A549 (cell line): ENCODE results near the gene GLT1D1. TPM values are rescaled to one million over a fixed set of nuclear protein-coding genes. Genes with fewer than 3 reads are reported as not detected.

Experiments used
- ATAC-seq, 2 experiments: fragments of 200-7000 bp in 1 of 2; fragments of >200 bp in 1 of 2; cut with Nextera tagmentation in 1 of 2; cut with Tn5 transposase in 1 of 2; 3 replicates each; pipeline versions ENCODE4 v1.8.0 to v1.9.1; 2018 to 2020; ENCODE audit warnings: mild to moderate bottlenecking in 1 of 2, moderate library complexity in 1 of 2
- CTCF ChIA-PET: fragments of 300-600 bp; sonication (Branson Sonifier 250); formaldehyde crosslinking; extraction: SDS; loops from one replicate; lab custom pipeline; 2021; ENCODE audit warnings: antibody characterized with exemption, inconsistent platforms; lab: Yijun Ruan, JAX
- POLR2A ChIA-PET: fragments of 350-600 bp; formaldehyde crosslinking; extraction: SDS; loops from one replicate; lab custom pipeline; 2021; ENCODE audit warnings: antibody characterized with exemption, inconsistent platforms; lab: Yijun Ruan, JAX
- DNase-seq, 2 experiments: peaks; one replicate each; pipeline versions ENCODE4 v3.0.0 to v3.0.0-alpha.2; 2011 to 2016; ENCODE audit warnings: low read depth in 1 of 2, low spot score in 1 of 2
- FAIRE-seq: peaks from 2 replicates; lab custom pipeline; 2011; peaks lifted over from hg19 to GRCh38; lab: Jason Lieb, UNC
- H3K27ac ChIP-seq, 2 experiments: fragments of >200 bp; sonication (Bioruptor Twin); formaldehyde crosslinking; 3 replicates each; pipeline ENCODE4 v1.5.1; 2016 to 2017
- H3K4me1 ChIP-seq: fragments of >200 bp; sonication (Bioruptor Twin); formaldehyde crosslinking; 3 replicates; pipeline ENCODE4 v1.6.1; 2016
- H3K4me2 ChIP-seq: fragments of >200 bp; sonication (Bioruptor Twin); formaldehyde crosslinking; 3 replicates; pipeline ENCODE4 v1.6.1; 2016
- H3K4me3 ChIP-seq: fragments of >200 bp; sonication (Bioruptor Twin); formaldehyde crosslinking; 3 replicates; pipeline ENCODE4 v1.5.1; 2016
- H3K9me3 ChIP-seq: fragments of >200 bp; sonication (Bioruptor Twin); formaldehyde crosslinking; 3 replicates; pipeline ENCODE4 v1.6.1; 2016
- CBX2 ChIP-seq: fragments of 200-600 bp; sonication (generic); IDR thresholded peaks from 2 replicates; pipeline ENCODE4 v1.6.1; 2016; ENCODE audit warnings: low read depth, mild to moderate bottlenecking, borderline replicate concordance
- ELK1 ChIP-seq: fragments of 150-350 bp; IDR thresholded peaks from 2 replicates; pipeline ENCODE4 v1.6.1; 2014; ENCODE audit warnings: low read depth, mild to moderate bottlenecking, low read length
- ESRRA ChIP-seq: fragments of 150-350 bp; IDR thresholded peaks from 2 replicates; pipeline ENCODE4 v1.6.1; 2014; ENCODE audit warnings: mild to moderate bottlenecking, low read length, borderline replicate concordance
- FOSB ChIP-seq: fragments of 250-450 bp; sonication (Bioruptor Pico); IDR thresholded peaks from 2 replicates; pipeline ENCODE4 v1.5.0; 2020; ENCODE audit warnings: mild to moderate bottlenecking, moderate library complexity
- FOXS1 ChIP-seq: fragments of 250-450 bp; sonication (Bioruptor Pico); IDR thresholded peaks from 2 replicates; pipeline ENCODE4 v1.5.0; 2020; ENCODE audit warnings: mild to moderate bottlenecking, moderate library complexity
- HES2 ChIP-seq: fragments of >200 bp; sonication (Bioruptor Twin); formaldehyde crosslinking; IDR thresholded peaks from 2 replicates; pipeline ENCODE4 v1.6.1; 2016
- HOXB13 ChIP-seq: fragments of 250-450 bp; sonication (Bioruptor Pico); IDR thresholded peaks from 2 replicates; pipeline ENCODE4 v1.5.0; 2020; ENCODE audit warnings: low read depth, mild to moderate bottlenecking, moderate library complexity
- JUNB ChIP-seq: fragments of >200 bp; sonication (Bioruptor Twin); formaldehyde crosslinking; IDR thresholded peaks from 2 replicates; pipeline ENCODE4 v1.6.1; 2016
- MAFK ChIP-seq: fragments of 450-650 bp; IDR thresholded peaks from 2 replicates; pipeline ENCODE4 v1.6.1; 2014; ENCODE audit not compliant: partially characterized antibody
- MYC ChIP-seq: IDR thresholded peaks from 2 replicates; pipeline ENCODE4 v1.6.1; 2012; ENCODE audit warnings: mild to moderate bottlenecking, inconsistent platforms, low read length, improper control_type of control experiment, borderline replicate concordance
- NR3C1 ChIP-seq: fragments of >200 bp; sonication (Bioruptor Twin); formaldehyde crosslinking; IDR thresholded peaks from 3 replicates; pipeline ENCODE4 v1.6.1; 2017
- POLR2AphosphoS2 ChIP-seq: conservative IDR thresholded peaks from 2 replicates; pipeline ENCODE4 v1.6.1; 2012; ENCODE audit warnings: low read length, improper control_type of control experiment, inconsistent platforms
- RAD21 ChIP-seq, 2 experiments: fragments of >200 bp in 1 of 2; sonication (Bioruptor Twin) in 1 of 2; formaldehyde crosslinking in 1 of 2; IDR thresholded peaks in 1 of 2; conservative IDR thresholded peaks in 1 of 2; 2 replicates in 1 of 2; 3 replicates in 1 of 2; pipeline ENCODE4 v1.6.1; 2012 to 2018; ENCODE audit warnings: inconsistent platforms in 1 of 2
- RFX5 ChIP-seq: fragments of 450-650 bp; IDR thresholded peaks from 2 replicates; pipeline ENCODE4 v1.7.1; 2014; ENCODE audit warnings: antibody characterized with exemption, mild to moderate bottlenecking, moderate library complexity
- RNF2 ChIP-seq: fragments of 200-600 bp; sonication (generic); IDR thresholded peaks from 2 replicates; pipeline ENCODE4 v1.6.1; 2016; ENCODE audit warnings: low read depth, mild to moderate bottlenecking, antibody characterized with exemption, moderate library complexity, borderline replicate concordance
- SMC3 ChIP-seq: fragments of >200 bp; sonication (Bioruptor Twin); formaldehyde crosslinking; IDR thresholded peaks from 3 replicates; pipeline ENCODE4 v1.6.1; 2018; ENCODE audit warnings: inconsistent platforms
- TP53 ChIP-seq: fragments of 250-450 bp; sonication (Bioruptor Pico); IDR thresholded peaks from 2 replicates; pipeline ENCODE4 v1.5.0; 2021; ENCODE audit warnings: mild to moderate bottlenecking, moderate library complexity
- USF2 ChIP-seq: fragments of 450-650 bp; IDR thresholded peaks from 2 replicates; pipeline ENCODE4 v1.6.1; 2014; ENCODE audit warnings: antibody characterized with exemption
- ZSCAN20 ChIP-seq: fragments of 250-450 bp; sonication (Bioruptor Pico); IDR thresholded peaks from 2 replicates; pipeline ENCODE4 v1.8.0; 2022; ENCODE audit warnings: mild to moderate bottlenecking, moderate library complexity
- WGBS: methylation state at CpG from one replicate; pipeline ENCODE4 v1.1.6; 2017; ENCODE audit errors: missing lambda C conversion rate; 5-methylcytosine and 5-hydroxymethylcytosine counted together
- polyA plus RNA-seq, 4 experiments: library from polyadenylated mRNA; depleted of rRNA in 3 of 4; stranded (reverse); fragments of >200 nt; fragmentation: RNase III in 1 of 4; extraction: RNeasy Plus Mini Kit Qiagen cat#74134 plus additional on column Dnase treatment in 1 of 4; gene quantifications; 2 replicates in 3 of 4; 3 replicates in 1 of 4; pipeline ENCODE4 v1.2.3, GENCODE V29; 2011 to 2017
- TF ChIP-seq, protein P1 (sequence below): fragments of >200 bp; sonication (Bioruptor Twin); formaldehyde crosslinking; IDR thresholded peaks from 3 replicates; pipeline ENCODE4 v1.5.1; 2016

Gene GLT1D1
- polyA plus RNA-seq, 2 of the 4 experiments (the other 2 are of a cell fraction) = not detected

DNA sequence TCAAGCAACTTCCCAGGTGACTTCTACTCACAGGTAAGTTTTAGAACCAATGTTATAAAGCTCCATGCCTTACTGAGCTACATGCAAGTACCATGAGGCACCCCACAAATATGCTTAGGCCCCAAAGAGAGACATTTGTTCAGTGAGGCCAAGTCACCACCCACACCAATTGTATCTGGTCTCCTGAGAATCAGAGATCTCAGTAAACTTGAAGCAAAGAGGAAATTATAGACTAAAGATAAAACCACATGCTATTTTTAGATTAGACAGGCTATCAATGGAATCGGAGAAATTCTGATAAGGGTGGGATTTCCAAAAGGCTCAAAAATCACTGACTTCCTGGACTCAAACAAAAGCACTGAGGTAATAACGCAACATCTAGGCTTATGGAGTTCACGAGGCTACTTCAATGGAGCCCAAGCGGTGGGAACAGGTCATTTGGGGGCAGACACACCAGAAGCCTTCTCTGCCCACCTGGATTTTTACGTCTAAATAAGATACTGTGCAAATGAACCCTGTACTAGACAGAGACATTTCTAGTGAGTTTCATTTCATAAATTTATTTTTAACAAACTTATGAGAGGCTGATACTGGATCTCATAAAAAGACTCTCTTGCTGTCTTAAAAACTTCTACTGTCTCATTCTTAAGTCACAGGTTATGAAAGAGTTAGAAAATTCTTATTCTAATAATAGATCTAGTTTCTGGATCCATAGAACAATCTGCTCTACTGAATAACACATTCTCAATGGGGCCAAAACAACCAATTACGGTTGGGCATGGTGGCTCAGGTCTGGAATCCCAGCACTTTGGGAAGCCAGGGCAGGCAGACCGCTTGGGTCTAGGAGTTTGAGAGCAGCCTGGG lies 37.3 kb upstream of the GLT1D1 start:
- H3K4me3 ChIP-seq = no peak overlapping the region
- no peak for FAIRE-seq
- no peak overlapping the region for H3K4me2 ChIP-seq

DNA sequence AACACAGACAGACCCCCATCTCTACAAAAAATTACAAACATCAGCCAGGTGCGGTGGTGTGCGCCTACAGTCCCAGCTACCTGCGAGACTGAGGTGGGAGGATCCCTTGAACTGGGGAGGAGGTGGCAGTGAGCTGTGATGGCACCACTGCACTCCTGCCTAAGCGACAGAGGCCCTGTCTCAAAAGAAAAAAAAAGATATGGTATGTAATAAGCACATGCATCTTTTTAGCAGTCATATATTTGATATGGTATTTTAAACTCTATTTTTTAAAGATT lies 36.7 kb upstream of the GLT1D1 start:
- 98% methylated on average over 4 of the region's 4 CpGs for WGBS

More for the DNA sequence above, 37.3 kb upstream of the GLT1D1 start:
- CTCF ChIA-PET = no interaction called here
- Histone ChIP-seq H3K9me3 (no peaks in the 10 kb centered on the region), H3K27ac (no peak overlapping the region), H3K4me1 (peaks cover 9% of the 10 kb centered on the region; the same call in 2 of the 3 replicates)
- 93% methylated on average over 7 of the region's 7 CpGs for WGBS
- TF ChIP-seq MAFK = no peak
- POLR2A ChIA-PET = no interaction called here
- ATAC-seq (no peak), DNase-seq (no peak)

More for the DNA sequence above, 36.7 kb upstream of the GLT1D1 start:
- no peak for TF ChIP-seq ZSCAN20
- TF ChIP-seq JUNB = no peak
- TF ChIP-seq FOSB = no peak
- TF ChIP-seq, protein P1, sequence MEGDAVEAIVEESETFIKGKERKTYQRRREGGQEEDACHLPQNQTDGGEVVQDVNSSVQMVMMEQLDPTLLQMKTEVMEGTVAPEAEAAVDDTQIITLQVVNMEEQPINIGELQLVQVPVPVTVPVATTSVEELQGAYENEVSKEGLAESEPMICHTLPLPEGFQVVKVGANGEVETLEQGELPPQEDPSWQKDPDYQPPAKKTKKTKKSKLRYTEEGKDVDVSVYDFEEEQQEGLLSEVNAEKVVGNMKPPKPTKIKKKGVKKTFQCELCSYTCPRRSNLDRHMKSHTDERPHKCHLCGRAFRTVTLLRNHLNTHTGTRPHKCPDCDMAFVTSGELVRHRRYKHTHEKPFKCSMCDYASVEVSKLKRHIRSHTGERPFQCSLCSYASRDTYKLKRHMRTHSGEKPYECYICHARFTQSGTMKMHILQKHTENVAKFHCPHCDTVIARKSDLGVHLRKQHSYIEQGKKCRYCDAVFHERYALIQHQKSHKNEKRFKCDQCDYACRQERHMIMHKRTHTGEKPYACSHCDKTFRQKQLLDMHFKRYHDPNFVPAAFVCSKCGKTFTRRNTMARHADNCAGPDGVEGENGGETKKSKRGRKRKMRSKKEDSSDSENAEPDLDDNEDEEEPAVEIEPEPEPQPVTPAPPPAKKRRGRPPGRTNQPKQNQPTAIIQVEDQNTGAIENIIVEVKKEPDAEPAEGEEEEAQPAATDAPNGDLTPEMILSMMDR = no peak
- no peak for TF ChIP-seq USF2
- TF ChIP-seq TP53 = no peak
- TF ChIP-seq ESRRA = no peak
- no peak for TF ChIP-seq RNF2
- no peak for TF ChIP-seq RFX5
- TF ChIP-seq FOXS1 (CRISPR knock-in tag) = no peak
- no peak for TF ChIP-seq HES2
- TF ChIP-seq POLR2AphosphoS2 = no peak
- TF ChIP-seq MYC = no peak
- TF ChIP-seq MAFK = no peak
- TF ChIP-seq NR3C1 = no peak
- TF ChIP-seq HOXB13 = no peak
- TF ChIP-seq ELK1 = no peak
- TF ChIP-seq RAD21 (conservative IDR thresholded peaks at IDR 0.05 in 1 of 2, IDR thresholded peaks at IDR 0.05 in 1 of 2) = no peak
- TF ChIP-seq SMC3 = no peak
- no peak for TF ChIP-seq CBX2
- Histone ChIP-seq H3K9me3 (no peaks in the 10 kb centered on the region), H3K27ac (no peak overlapping the region), H3K4me1 (peaks cover 9% of the 10 kb centered on the region; the same call in 2 of the 3 replicates), H3K4me2 (no peak overlapping the region), H3K4me3 (no peak overlapping the region)
- FAIRE-seq (no peak), ATAC-seq (no peak), DNase-seq (no peak)
- ChIA-PET CTCF (no interaction called here), POLR2A (no interaction called here)
